ENCODE data around the gene CAST.
"Not testable (repeated sequence)": the region's sequence is repeated elsewhere in the genome, so short reads cannot be mapped to it uniquely, and the experiment has no call there.

Gene CAST

DNA sequence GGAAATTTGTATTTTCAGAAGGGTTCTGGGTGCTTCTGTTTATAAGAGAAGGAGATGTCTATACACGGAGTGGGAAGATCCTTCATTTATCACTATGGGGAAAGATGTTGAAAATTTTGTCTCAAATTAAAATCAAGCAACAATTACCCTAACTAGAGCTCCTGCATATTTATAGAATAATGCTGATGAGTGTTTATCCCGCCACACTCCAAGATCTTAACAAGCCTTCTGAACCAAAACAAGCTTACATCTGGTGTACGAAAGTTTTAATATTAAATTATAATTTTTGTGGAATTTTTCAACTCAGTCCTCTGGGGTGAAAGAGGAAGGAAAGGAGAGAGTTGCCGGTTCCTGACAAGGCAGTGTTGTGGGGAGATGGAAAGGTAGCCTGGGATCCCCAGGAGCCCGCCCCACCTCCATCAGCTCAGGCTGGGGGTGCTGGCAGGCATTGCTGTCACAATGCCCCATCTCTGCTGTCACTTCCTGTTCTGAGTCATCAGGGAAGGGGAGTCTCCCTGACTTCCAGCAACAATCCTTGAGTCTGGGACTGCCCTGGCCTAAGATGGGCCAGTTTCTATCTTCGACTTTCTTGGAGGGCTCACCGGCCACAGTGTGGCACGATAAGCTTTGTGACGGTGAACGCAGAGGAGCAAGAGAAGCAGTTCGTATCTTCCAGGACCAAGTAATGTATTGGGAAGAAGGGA is 81.0 kb downstream of the CAST start:
- no peak overlapping the region for H3K4me3 ChIP-seq (ENCODE audit: low read length)
- H3K4me1 ChIP-seq (ENCODE audit: control insufficient read depth, low read length) = peaks cover 8% of the 10 kb centered on the region
- peaks cover 40% of the 10 kb centered on the region for H3K36me3 ChIP-seq (ENCODE audit: control insufficient read depth, low read length)
- H3K79me2 ChIP-seq (ENCODE audit: control insufficient read depth, low read length) = no peaks in the 10 kb centered on the region
- H3K4me2 ChIP-seq (ENCODE audit: low read length) = no peak overlapping the region
- H3K9me2 ChIP-seq (replicated peaks; ENCODE audit: control insufficient read depth, low read length) = no peaks in the 10 kb centered on the region
- H3K27me3 ChIP-seq (ENCODE audit: control insufficient read depth, low read length) = no peaks in the 10 kb centered on the region
- no peaks in the 10 kb centered on the region for H4K20me1 ChIP-seq (ENCODE audit: control insufficient read depth, insufficient read depth, low read depth, low read length)
- H3K9me3 ChIP-seq (ENCODE audit: control insufficient read depth, insufficient read depth, low read length) = no peaks in the 10 kb centered on the region
- no peak overlapping the region for H3K27ac ChIP-seq (ENCODE audit: low read depth, low read length)
- H3F3A ChIP-seq (ENCODE audit: control insufficient read depth, insufficient read depth) = no peaks in the 10 kb centered on the region
- TF ChIP-seq, protein P1, sequence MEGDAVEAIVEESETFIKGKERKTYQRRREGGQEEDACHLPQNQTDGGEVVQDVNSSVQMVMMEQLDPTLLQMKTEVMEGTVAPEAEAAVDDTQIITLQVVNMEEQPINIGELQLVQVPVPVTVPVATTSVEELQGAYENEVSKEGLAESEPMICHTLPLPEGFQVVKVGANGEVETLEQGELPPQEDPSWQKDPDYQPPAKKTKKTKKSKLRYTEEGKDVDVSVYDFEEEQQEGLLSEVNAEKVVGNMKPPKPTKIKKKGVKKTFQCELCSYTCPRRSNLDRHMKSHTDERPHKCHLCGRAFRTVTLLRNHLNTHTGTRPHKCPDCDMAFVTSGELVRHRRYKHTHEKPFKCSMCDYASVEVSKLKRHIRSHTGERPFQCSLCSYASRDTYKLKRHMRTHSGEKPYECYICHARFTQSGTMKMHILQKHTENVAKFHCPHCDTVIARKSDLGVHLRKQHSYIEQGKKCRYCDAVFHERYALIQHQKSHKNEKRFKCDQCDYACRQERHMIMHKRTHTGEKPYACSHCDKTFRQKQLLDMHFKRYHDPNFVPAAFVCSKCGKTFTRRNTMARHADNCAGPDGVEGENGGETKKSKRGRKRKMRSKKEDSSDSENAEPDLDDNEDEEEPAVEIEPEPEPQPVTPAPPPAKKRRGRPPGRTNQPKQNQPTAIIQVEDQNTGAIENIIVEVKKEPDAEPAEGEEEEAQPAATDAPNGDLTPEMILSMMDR (IDR thresholded peaks at IDR 0.05; ENCODE audit: low read depth, low read length, poor library complexity, severe bottlenecking) = no peak
- no peak for TF ChIP-seq EZH2phosphoT487 (IDR thresholded peaks at IDR 0.05; ENCODE audit: borderline replicate concordance, low read length)

DNA sequence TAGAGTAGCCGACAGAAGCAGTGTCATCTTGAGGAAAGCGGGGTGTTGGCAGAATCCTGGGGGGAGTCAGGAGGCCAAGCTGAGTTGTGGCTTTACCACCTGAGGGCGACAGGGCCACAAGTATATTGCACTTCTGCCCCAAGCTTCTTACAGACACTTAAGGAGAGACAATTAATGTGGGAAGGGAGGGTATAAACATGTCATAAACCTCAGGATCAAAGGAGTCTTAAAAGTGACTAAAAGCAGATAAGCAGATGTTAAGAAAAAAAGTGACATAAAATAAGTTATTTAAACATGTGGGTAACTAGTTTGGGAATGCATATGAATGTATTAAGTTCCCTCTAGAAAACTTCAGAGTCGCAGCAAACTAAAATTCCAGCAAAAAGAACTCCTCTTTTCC is 81.6 kb downstream of the CAST start:
- H3K9me3 ChIP-seq (ENCODE audit: control insufficient read depth, insufficient read depth, low read length) = no peaks in the 10 kb centered on the region
- no peaks in the 10 kb centered on the region for H4K20me1 ChIP-seq (ENCODE audit: control insufficient read depth, insufficient read depth, low read depth, low read length)
- no peak overlapping the region for H3K27ac ChIP-seq (ENCODE audit: low read depth, low read length)
- H3K79me2 ChIP-seq (ENCODE audit: control insufficient read depth, low read length) = no peaks in the 10 kb centered on the region
- H3K9me2 ChIP-seq (replicated peaks; ENCODE audit: control insufficient read depth, low read length) = no peaks in the 10 kb centered on the region
- no peak overlapping the region for H3K4me2 ChIP-seq (ENCODE audit: low read length)
- H3F3A ChIP-seq (ENCODE audit: control insufficient read depth, insufficient read depth) = no peaks in the 10 kb centered on the region
- TF ChIP-seq EZH2phosphoT487 (IDR thresholded peaks at IDR 0.05; ENCODE audit: borderline replicate concordance, low read length) = no peak
- TF ChIP-seq, protein P1 (IDR thresholded peaks at IDR 0.05; ENCODE audit: low read depth, low read length, poor library complexity, severe bottlenecking) = no peak
- H3K4me3 ChIP-seq (ENCODE audit: low read length) = no peak overlapping the region
- peaks cover 3% of the 10 kb centered on the region; the same call in 1 of the 2 replicates for H3K4me1 ChIP-seq (ENCODE audit: control insufficient read depth, low read length)
- H3K36me3 ChIP-seq (ENCODE audit: control insufficient read depth, low read length) = peaks cover 36% of the 10 kb centered on the region
- no peaks in the 10 kb centered on the region for H3K27me3 ChIP-seq (ENCODE audit: control insufficient read depth, low read length)

DNA sequence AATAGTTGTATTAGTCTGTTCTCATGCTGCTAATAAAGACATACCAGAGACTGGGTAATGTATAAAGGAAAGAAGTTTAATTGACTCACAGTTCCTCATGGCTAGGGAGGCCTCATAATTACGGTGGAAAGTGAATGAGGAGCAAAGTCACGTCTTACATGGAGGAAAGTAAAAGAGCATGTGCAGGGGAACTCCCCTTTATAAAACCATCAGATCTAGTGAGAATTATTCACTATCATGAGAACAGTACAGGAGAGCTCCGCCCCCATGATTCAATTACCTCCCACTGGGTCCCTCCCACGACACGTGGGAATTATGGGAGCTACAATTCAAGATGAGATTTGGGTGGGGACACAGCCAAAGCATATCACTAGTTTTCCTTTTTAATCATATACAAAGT is 82.0 kb downstream of the CAST start:
- H3K4me3 ChIP-seq (ENCODE audit: low read length); H3K4me2 ChIP-seq (ENCODE audit: low read length); H3K27me3 ChIP-seq (ENCODE audit: control insufficient read depth, low read length); H3F3A ChIP-seq (ENCODE audit: control insufficient read depth, insufficient read depth); H3K4me1 ChIP-seq (ENCODE audit: control insufficient read depth, low read length); H3K79me2 ChIP-seq (ENCODE audit: control insufficient read depth, low read length); H3K27ac ChIP-seq (ENCODE audit: low read depth, low read length); H4K20me1 ChIP-seq (ENCODE audit: control insufficient read depth, insufficient read depth, low read depth, low read length); H3K9me3 ChIP-seq (ENCODE audit: control insufficient read depth, insufficient read depth, low read length); H3K9me2 ChIP-seq (replicated peaks; ENCODE audit: control insufficient read depth, low read length): not testable (repeated sequence)
- H3K36me3 ChIP-seq (ENCODE audit: control insufficient read depth, low read length) = peaks cover 33% of the 10 kb centered on the region

DNA sequence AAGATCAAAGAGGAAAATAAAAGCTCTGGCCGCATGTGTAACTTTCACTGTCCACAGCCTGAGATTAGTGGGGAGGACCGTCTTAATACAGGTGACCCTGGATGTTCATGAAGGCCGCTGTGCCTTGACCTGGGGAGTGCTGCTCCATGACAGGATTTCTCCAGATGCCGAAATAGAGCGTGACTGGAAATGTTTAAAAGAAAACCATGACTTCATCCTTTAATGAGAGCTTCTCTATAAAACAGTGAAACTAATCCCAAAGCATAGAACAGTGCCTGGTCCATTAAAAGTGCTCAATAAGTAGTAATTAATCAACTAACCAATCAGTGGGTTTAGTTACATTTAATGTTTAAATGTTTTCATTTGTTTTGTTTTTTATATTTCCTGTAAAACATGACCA is 82.8 kb downstream of the CAST start:
- H3K79me2 ChIP-seq (ENCODE audit: control insufficient read depth, low read length) = no peaks in the 10 kb centered on the region
- no peak for TF ChIP-seq EZH2phosphoT487 (IDR thresholded peaks at IDR 0.05; ENCODE audit: borderline replicate concordance, low read length)
- TF ChIP-seq, protein P1 (IDR thresholded peaks at IDR 0.05; ENCODE audit: low read depth, low read length, poor library complexity, severe bottlenecking) = no peak
- H3K4me1 ChIP-seq (ENCODE audit: control insufficient read depth, low read length) = no peaks in the 10 kb centered on the region
- no peak overlapping the region for H3K4me3 ChIP-seq (ENCODE audit: low read length)
- H3K4me2 ChIP-seq (ENCODE audit: low read length) = no peak overlapping the region
- H3K9me3 ChIP-seq (ENCODE audit: control insufficient read depth, insufficient read depth, low read length) = no peaks in the 10 kb centered on the region
- no peaks in the 10 kb centered on the region for H4K20me1 ChIP-seq (ENCODE audit: control insufficient read depth, insufficient read depth, low read depth, low read length)
- H3K27me3 ChIP-seq (ENCODE audit: control insufficient read depth, low read length) = no peaks in the 10 kb centered on the region
- no peaks in the 10 kb centered on the region for H3K9me2 ChIP-seq (replicated peaks; ENCODE audit: control insufficient read depth, low read length)
- H3K36me3 ChIP-seq (ENCODE audit: control insufficient read depth, low read length) = peaks cover 30% of the 10 kb centered on the region
- H3K27ac ChIP-seq (ENCODE audit: low read depth, low read length) = no peak overlapping the region
- H3F3A ChIP-seq (ENCODE audit: control insufficient read depth, insufficient read depth) = no peaks in the 10 kb centered on the region
